HG03095 (cell line): ENCODE data around the gene NR6A1.
"Not testable (repeated sequence)": the region's sequence is repeated elsewhere in the genome, so short reads cannot be mapped to it uniquely, and the experiment has no call there.

Experiments used
- ATAC-seq: cut with Tn5 transposase; IDR thresholded peaks from one replicate; pipeline ENCODE4 v1.9.1; 2021; ENCODE audit warnings: moderate library complexity; ENCODE audit not compliant: unreplicated experiment

NR6A1 gene

GRCh38 chr9:124621371-124622328 lies 149.5 kb downstream of the NR6A1 start:
- no peak for ATAC-seq

DNA sequence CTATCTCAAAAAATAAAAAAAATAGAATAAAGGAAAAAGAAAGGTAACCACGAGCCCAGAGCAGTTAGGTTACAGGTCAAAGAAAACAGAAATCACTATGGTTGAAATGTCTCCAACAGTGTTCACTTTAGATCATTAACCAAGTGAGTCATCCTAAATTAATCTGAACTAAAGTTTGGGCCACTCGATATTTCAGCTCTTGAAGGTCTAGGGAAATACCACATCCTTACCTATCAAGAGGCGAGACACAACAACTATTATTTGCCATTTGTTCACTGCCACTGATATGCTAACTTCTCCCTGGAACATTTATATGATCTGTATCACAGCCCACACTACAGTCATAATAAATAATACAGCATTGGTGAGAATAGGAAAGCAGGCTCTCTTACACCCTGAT lies 152.6 kb downstream of the NR6A1 start:
- ATAC-seq = no peak

DNA sequence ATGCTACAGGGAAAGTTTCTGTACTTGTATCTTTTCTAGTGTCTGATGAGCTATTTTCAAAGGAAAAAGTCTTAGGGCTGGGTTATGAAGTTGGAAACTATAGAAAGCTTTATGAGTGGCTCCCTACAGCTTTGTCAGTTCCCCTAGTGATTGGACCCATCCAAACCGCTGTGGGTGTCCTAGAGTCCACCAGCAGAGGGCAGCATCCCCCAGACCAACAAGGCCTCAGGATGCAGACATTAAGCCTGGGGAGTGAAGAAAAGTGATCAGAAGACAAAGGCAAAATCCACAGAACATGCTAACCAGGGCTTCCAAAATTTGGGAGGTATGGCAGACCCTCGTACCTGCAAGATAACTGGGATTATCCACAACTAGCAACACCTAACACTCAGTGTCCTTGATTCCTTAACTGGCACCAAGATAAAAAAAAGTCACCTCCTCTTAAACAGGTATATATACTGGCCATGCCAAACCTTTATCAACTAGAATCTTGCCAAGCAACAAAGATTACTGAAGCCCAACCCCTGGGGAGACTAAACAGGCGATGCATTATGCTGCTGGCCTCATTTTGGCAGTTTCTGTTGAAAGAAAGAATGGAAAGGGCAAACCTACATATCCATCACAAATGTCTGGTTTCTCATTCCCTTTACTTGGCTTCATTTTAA lies 153.5 kb downstream of the NR6A1 start:
- peak; percentile 54 for ATAC-seq

DNA sequence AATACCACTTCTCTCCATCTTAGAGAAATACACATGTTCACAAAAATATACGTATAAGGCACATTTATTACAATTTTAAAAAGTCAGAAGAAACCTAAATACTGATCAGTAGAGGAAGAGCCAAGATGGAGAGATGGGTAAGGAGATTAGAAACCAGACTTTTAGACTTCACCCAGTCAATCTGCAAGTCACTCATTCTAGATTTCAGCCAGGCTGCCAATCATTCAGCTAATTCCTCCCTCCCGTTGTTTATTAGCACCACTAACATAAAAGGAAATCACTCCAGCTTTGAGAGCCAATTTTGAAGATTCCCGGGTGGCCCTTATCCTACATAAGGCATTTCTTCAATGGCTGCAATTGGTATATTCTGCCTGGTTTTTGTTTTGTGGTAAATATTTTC lies 154.2 kb downstream of the NR6A1 start:
- ATAC-seq = no peak

- not testable (repeated sequence) for ATAC-seq
These were observed 155.3 kb downstream of the NR6A1 start for GRCh38 chr9:124615840-124616239.

- ATAC-seq = no peak
These were observed 155.9 kb downstream of the NR6A1 start for GRCh38 chr9:124615100-124615742.

- no peak for ATAC-seq
These were observed 157.3 kb downstream of the NR6A1 start for GRCh38 chr9:124613849-124614248.

DNA sequence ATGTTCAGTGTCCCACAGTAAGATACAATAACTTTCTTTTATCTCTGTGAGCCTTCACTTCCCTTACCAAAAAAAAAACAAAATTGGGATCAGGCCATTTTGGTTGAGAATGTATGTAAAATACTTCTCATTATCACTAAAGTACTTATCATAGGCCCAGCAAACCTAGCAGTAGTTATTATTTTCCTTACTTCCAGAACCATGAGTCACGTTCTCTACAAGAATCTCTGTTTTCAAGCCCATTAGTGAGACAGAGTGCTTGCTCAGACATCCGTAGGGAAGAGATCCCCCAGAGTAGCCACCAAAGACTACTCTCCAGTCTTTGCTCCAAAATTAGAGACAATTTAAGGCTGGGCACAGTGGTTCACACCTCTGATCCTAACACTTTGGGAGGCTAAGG lies 160.0 kb downstream of the NR6A1 start:
- ATAC-seq = no peak

- ATAC-seq = no peak
These were observed 165.1 kb downstream of the NR6A1 start for GRCh38 chr9:124606027-124606426.

- ATAC-seq = no peak
These were observed 165.9 kb downstream of the NR6A1 start for GRCh38 chr9:124605258-124605657.

GRCh38 chr9:124602632-124603031 lies 168.5 kb downstream of the NR6A1 start:
- no peak for ATAC-seq

GRCh38 chr9:124602204-124602603 lies 168.9 kb downstream of the NR6A1 start:
- ATAC-seq = no peak

- ATAC-seq = no peak
These were observed 170.7 kb downstream of the NR6A1 start for GRCh38 chr9:124600407-124600806.

GRCh38 chr9:124599121-124599795 lies 171.9 kb downstream of the NR6A1 start:
- ATAC-seq = no peak

DNA sequence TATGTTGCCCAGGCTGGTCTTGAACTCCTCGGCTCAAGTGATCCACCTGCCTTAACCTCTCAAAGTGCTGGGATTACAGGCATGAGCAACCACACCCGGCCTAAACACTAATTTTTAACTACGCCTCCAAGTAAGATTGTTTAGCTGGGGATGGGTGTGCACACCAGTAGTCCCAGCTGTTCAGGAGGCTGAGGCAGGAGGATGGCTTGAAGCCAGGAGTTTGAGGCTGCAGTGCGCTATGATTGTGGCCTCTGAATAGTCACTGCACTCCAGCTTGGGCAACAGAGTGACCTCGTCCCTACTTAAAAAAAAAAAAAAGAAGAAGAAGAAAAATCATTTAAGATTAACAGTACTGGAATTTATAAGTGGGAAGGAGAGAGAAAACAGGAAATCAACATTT lies 173.1 kb downstream of the NR6A1 start:
- no peak for ATAC-seq

- no peak for ATAC-seq
These were observed 174.8 kb downstream of the NR6A1 start for GRCh38 chr9:124596172-124596839.

- ATAC-seq = no peak
These were observed 175.4 kb downstream of the NR6A1 start for GRCh38 chr9:124595743-124596142.

- ATAC-seq = no peak
These were observed 176.4 kb downstream of the NR6A1 start for GRCh38 chr9:124594673-124595072.

DNA sequence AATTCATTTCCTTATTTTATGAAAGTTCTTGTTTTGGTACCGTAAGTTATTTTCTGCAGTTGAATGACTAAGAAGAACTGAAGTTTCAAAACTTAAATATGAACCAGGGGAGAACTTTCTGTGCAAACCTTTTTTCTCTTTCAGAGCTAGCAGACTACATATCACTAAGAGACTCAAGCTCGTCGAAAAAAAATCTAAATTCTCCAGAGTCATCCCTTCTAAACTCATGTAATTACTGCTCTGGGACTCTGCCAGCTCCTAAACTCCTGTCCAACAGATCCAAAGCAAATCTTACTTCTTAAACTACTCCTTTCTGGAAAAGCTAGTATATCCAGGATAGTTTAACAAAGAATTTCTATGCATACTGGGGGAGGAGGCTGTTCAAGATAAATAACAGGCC lies 176.9 kb downstream of the NR6A1 start:
- no peak for ATAC-seq

- ATAC-seq = no peak
These were observed 177.5 kb downstream of the NR6A1 start for GRCh38 chr9:124593651-124594058.

DNA sequence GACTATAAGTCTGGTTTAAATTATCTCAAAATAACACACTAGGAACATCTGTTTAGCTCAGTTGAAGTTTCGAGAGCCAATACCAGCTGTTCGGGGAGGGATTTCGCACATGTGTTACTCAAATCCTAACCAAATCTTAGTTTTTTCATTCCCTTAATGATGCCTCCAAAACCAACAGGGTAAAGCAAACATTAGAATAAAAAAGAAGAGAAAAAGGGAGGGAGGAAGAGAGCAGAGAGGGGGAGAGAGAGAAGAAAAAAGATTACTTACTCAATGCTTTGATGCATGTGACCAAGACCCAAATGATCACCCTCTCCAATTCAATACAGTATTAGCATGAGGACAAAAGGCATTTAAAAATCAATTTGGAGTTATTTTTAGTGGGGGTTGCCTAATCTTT lies 177.9 kb downstream of the NR6A1 start:
- ATAC-seq = no peak
